Choroid plexus epithelial cell (primary cell): Measurements from ENCODE around the gene LAMP1.
"Not testable (repeated sequence)": the region's sequence is repeated elsewhere in the genome, so short reads cannot be mapped to it uniquely, and the experiment has no call there.

Experiments used
- DNase-seq: peaks from one replicate; pipeline ENCODE4 v3.0.0-alpha.2; 2010; ENCODE audit warnings: low read depth
- H3K4me3 ChIP-seq: 2 replicates; pipeline ENCODE4 v1.5.1; 2011; ENCODE audit warnings: low read depth, mild to moderate bottlenecking, control low read depth, low read length, moderate library complexity
- CTCF ChIP-seq: conservative IDR thresholded peaks from 2 replicates; pipeline ENCODE4 v1.5.1; 2011; ENCODE audit warnings: low read depth, mild to moderate bottlenecking, control low read depth, inconsistent platforms, low read length, moderate library complexity

The LAMP1 gene

GRCh38 chr13:113298043-113298945 lies 1.3 kb downstream of the LAMP1 start:
- DNase-seq, result peak; percentile 23
- TF ChIP-seq CTCF, result no peak
- peak overlapping the region; percentile 89 for H3K4me3 ChIP-seq

- TF ChIP-seq CTCF, result no peak
- no peak overlapping the region for H3K4me3 ChIP-seq
- no peak for DNase-seq
Measured at GRCh38 chr13:113299951-113300350, 2.9 kb downstream of the LAMP1 start.

- no peak overlapping the region for H3K4me3 ChIP-seq
- TF ChIP-seq CTCF, result no peak
- no peak for DNase-seq
Measured at GRCh38 chr13:113302986-113303385, 5.9 kb downstream of the LAMP1 start.

GRCh38 chr13:113304121-113304520 lies 7.1 kb downstream of the LAMP1 start:
- TF ChIP-seq CTCF, result no peak
- no peak for DNase-seq
- no peak overlapping the region for H3K4me3 ChIP-seq

GRCh38 chr13:113305208-113305607 lies 8.2 kb downstream of the LAMP1 start:
- DNase-seq, result peak; percentile 35
- no peak for TF ChIP-seq CTCF
- no peak overlapping the region for H3K4me3 ChIP-seq

GRCh38 chr13:113307491-113307890 lies 10.5 kb downstream of the LAMP1 start:
- no peak overlapping the region for H3K4me3 ChIP-seq
- no peak for TF ChIP-seq CTCF
- no peak for DNase-seq

- no peak for DNase-seq
- no peak overlapping the region for H3K4me3 ChIP-seq
- TF ChIP-seq CTCF, result no peak
Measured at GRCh38 chr13:113309473-113309872, 12.4 kb downstream of the LAMP1 start.

- not testable (repeated sequence) for DNase-seq, H3K4me3 ChIP-seq
Measured at GRCh38 chr13:113314112-113314511, 17.1 kb downstream of the LAMP1 start.

- not testable (repeated sequence) for DNase-seq, H3K4me3 ChIP-seq
Measured at GRCh38 chr13:113314895-113315470, 17.9 kb downstream of the LAMP1 start.
